Measurements from ENCODE around the gene MYF5. TPM values are rescaled to one million over a fixed set of nuclear protein-coding genes. Genes with fewer than 3 reads are reported as not detected.

The MYF5 gene
- total RNA-seq, 4 donors from 2014 or later, result not detected

DNA sequence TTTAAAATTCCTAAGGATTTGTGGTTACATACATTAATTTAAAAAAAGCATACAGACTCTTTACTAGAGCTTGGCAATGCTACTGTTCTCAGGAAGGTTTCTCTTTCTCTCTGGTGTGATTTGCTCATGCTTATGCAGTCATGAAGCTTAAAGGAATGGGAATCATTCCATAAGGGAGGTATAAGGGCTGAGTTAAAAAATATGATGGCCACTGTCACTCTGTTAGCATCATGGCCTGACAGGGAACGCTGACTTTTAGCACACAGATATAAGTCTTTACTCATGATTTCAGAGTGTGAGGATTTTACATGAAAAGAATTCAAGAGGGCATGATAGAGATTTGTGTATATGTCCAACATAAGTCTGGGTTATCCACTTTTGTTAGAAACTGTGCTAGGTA lies 3.8 kb downstream of the MYF5 start:
- Histone ChIP-seq H3K27me3 (peaks cover 0 to 10% (median 0%) of the 10 kb centered on the region in 4 donors), H3K4me3 (no peak overlapping the region), H3K36me3 (no peaks in the 10 kb centered on the region), H3K4me1 (no peaks in the 10 kb centered on the region), H3K27ac (replicated peaks in 1 of 4) (no peak overlapping the region), H3K9me3 (no peaks in the 10 kb centered on the region)
- DNase-seq (ENCODE audit: extremely low spot score), result no peak
- intact Hi-C loops (cut with DNase I), result no loop called here
- 86% methylated on average over 1 of the region's 1 CpG for WGBS
- no peak for TF ChIP-seq EP300 (IDR thresholded peaks at IDR 0.05)
- no peak for TF ChIP-seq POLR2AphosphoS5 (IDR thresholded peaks at IDR 0.05)
- no peak for TF ChIP-seq POLR2A (IDR thresholded peaks at IDR 0.05; ENCODE audit: low read depth)
- TF ChIP-seq, protein P1, sequence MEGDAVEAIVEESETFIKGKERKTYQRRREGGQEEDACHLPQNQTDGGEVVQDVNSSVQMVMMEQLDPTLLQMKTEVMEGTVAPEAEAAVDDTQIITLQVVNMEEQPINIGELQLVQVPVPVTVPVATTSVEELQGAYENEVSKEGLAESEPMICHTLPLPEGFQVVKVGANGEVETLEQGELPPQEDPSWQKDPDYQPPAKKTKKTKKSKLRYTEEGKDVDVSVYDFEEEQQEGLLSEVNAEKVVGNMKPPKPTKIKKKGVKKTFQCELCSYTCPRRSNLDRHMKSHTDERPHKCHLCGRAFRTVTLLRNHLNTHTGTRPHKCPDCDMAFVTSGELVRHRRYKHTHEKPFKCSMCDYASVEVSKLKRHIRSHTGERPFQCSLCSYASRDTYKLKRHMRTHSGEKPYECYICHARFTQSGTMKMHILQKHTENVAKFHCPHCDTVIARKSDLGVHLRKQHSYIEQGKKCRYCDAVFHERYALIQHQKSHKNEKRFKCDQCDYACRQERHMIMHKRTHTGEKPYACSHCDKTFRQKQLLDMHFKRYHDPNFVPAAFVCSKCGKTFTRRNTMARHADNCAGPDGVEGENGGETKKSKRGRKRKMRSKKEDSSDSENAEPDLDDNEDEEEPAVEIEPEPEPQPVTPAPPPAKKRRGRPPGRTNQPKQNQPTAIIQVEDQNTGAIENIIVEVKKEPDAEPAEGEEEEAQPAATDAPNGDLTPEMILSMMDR (IDR thresholded peaks at IDR 0.05), result no peak

DNA sequence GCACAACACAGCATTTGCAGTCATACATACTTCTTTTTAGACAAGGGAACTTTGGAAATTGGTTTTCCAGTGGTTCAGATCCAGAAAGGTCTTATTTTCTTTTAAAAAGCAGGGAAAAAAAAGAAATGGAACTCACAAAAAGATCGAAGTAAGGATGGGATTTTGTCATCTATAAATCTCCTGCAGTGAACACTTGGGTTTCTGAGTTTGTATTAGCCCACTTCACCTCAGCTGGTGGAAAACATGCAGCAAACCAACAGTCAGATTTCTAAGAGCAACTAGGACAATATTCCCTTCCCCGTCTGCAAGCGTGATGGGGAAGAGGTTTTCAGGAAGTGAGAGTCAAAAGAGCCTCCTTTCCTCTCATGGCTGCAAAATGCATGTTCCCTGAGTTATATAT lies 4.6 kb downstream of the MYF5 start:
- intact Hi-C loops (cut with DNase I), result no loop called here

DNA sequence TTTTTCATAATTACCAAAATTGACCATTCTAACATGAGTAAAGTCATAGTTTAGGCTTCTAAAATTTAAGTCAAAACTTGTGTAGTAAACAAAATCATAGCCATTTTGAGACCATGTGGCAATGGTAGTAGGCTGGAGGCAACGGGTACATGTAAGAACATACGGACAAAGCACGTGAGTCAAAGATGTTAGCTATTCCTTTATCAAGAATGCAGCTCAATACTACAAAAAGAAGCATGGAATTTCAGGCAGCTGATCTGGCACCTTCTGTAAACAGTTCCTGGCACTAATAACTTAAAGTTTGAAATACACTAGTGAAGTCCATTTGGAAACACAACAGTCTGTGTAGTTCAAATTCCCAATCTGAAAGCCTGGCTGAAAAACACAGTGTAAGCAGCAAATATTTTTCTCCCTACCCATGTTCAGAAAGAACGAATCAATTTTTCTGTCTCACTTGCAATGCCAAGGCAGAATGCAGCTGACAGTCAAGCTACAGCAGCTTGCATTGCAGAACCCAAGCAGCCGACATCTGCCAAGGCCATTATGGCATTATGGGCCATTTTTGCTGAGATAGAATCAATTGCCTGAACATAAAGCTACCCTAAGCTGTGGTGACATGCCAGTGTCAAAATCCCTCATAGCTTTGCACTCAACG lies 29.3 kb downstream of the MYF5 start:
- WGBS, result 74% methylated on average over 6 of the region's 6 CpGs
- peaks cover 0 to 6% (median 0%) of the 10 kb centered on the region in 4 donors for H3K4me1 ChIP-seq
- no peak overlapping the region for H3K4me3 ChIP-seq
- no peaks in the 10 kb centered on the region for H3K27me3 ChIP-seq
- H3K36me3 ChIP-seq, result no peaks in the 10 kb centered on the region
- no peaks in the 10 kb centered on the region for H3K9me3 ChIP-seq
- intact Hi-C loops (cut with DNase I), result no loop called here
- DNase-seq (ENCODE audit: extremely low spot score), result no peak
- TF ChIP-seq POLR2A (IDR thresholded peaks at IDR 0.05; ENCODE audit: low read depth) (no peak), POLR2AphosphoS5 (IDR thresholded peaks at IDR 0.05) (no peak), EP300 (IDR thresholded peaks at IDR 0.05) (no peak)
- TF ChIP-seq, protein P1 (IDR thresholded peaks at IDR 0.05), result no peak
- no peak overlapping the region for H3K27ac ChIP-seq (replicated peaks in 1 of 4)

More for the DNA sequence above, 4.6 kb downstream of the MYF5 start:
- H3K4me3 ChIP-seq, result no peak overlapping the region
- no peaks in the 10 kb centered on the region for H3K36me3 ChIP-seq
- H3K27me3 ChIP-seq, result peaks cover 0 to 10% (median 0%) of the 10 kb centered on the region in 4 donors
- H3K27ac ChIP-seq (replicated peaks in 1 of 4), result no peak overlapping the region
- H3K9me3 ChIP-seq, result no peaks in the 10 kb centered on the region
- H3K4me1 ChIP-seq, result no peaks in the 10 kb centered on the region
- TF ChIP-seq POLR2AphosphoS5 (IDR thresholded peaks at IDR 0.05), result no peak
- no peak for TF ChIP-seq EP300 (IDR thresholded peaks at IDR 0.05)
- TF ChIP-seq, protein P1 (IDR thresholded peaks at IDR 0.05), result no peak
- no peak for TF ChIP-seq POLR2A (IDR thresholded peaks at IDR 0.05; ENCODE audit: low read depth)
- WGBS, result 78% methylated on average over 3 of the region's 3 CpGs
- no peak for DNase-seq (ENCODE audit: extremely low spot score)

DNA sequence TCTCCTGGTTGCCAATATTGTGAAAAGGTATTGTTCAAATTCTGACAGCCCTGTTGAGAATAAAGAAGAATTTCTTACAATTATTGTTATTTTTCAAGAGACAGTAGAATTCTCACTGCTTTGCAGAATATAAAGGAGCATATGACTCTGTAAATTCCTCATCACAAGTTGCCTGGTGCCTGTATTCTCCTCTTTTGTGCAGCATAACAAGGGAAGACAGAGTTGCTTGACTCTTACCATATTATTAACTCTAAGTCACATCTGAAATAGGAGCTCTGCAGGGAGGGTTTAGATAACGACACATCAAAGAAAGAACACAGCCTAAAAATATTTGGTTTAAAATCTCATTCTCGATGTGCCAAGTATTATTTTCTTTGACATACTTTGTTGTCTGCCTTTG lies 31.1 kb downstream of the MYF5 start:
- Histone ChIP-seq H3K27me3 (no peaks in the 10 kb centered on the region), H3K9me3 (no peaks in the 10 kb centered on the region), H3K36me3 (no peaks in the 10 kb centered on the region), H3K4me1 (peaks cover 0 to 6% (median 0%) of the 10 kb centered on the region in 4 donors), H3K4me3 (no peak overlapping the region), H3K27ac (replicated peaks in 1 of 4) (no peak overlapping the region)
- no peak for TF ChIP-seq POLR2AphosphoS5 (IDR thresholded peaks at IDR 0.05)
- TF ChIP-seq, protein P1 (IDR thresholded peaks at IDR 0.05), result no peak
- intact Hi-C loops (cut with DNase I), result no loop called here
- 70% methylated on average over 2 of the region's 2 CpGs for WGBS
- no peak for DNase-seq (ENCODE audit: extremely low spot score)

DNA sequence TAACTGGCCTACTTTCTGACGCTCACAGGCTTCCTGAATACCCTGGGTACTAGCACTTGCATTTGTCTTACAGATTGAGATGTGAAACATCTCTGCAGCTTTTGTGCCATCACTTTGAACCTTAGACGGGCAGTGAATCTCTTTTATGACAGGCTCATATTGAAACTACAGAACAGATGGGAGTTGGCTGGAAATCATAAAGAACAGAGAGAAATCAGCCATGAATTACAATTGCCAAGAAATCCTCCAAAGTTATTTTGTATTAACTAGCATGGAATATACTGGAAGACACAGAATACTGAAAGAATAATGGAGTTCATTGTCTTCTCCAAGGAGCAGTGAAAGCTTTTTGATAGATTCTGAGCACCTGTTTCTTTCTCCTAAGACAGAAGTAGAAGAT lies 32.7 kb downstream of the MYF5 start:
- TF ChIP-seq POLR2AphosphoS5 (IDR thresholded peaks at IDR 0.05), result no peak
- TF ChIP-seq, protein P1 (IDR thresholded peaks at IDR 0.05), result no peak
- no peak for TF ChIP-seq EP300 (IDR thresholded peaks at IDR 0.05)
- TF ChIP-seq POLR2A (IDR thresholded peaks at IDR 0.05; ENCODE audit: low read depth), result no peak
- Histone ChIP-seq H3K9me3 (no peaks in the 10 kb centered on the region), H3K27ac (replicated peaks in 1 of 4) (no peak overlapping the region), H3K4me1 (peaks cover 0 to 6% (median 0%) of the 10 kb centered on the region in 4 donors), H3K36me3 (no peaks in the 10 kb centered on the region), H3K4me3 (no peak overlapping the region), H3K27me3 (no peaks in the 10 kb centered on the region)
- no peak for DNase-seq (ENCODE audit: extremely low spot score)
- intact Hi-C loops (cut with DNase I), result no loop called here
- WGBS, result 83% methylated on average over 2 of the region's 2 CpGs
